ENCODE measurements around the gene SEC11A.
"Not testable (repeated sequence)": the region's sequence is repeated elsewhere in the genome, so short reads cannot be mapped to it uniquely, and the experiment has no call there.

Gene SEC11A

GRCh38 chr15:84648539-84648938, 67.4 kb downstream of the SEC11A start:
- in situ Hi-C loops (cut with MboI; ENCODE audit: low sequenced_read_pairs, unreplicated experiment), result no loop called here
- DNase-seq (ENCODE audit: low spot score), result no peak
- TF ChIP-seq CTCF (IDR thresholded peaks at IDR 0.05; ENCODE audit: borderline replicate concordance, control extremely low read depth, extremely low read depth, insufficient read depth, missing control alignments), result no peak

- in situ Hi-C loops (cut with MboI; ENCODE audit: low sequenced_read_pairs, unreplicated experiment), result no loop called here
- DNase-seq (ENCODE audit: low spot score), result no peak
- TF ChIP-seq CTCF (IDR thresholded peaks at IDR 0.05; ENCODE audit: borderline replicate concordance, control extremely low read depth, extremely low read depth, insufficient read depth, missing control alignments), result no peak
These were observed 68.2 kb downstream of the SEC11A start for GRCh38 chr15:84647726-84648125.

GRCh38 chr15:84645997-84646396, 69.9 kb downstream of the SEC11A start:
- no peak for DNase-seq (ENCODE audit: low spot score)
- in situ Hi-C loops (cut with MboI; ENCODE audit: low sequenced_read_pairs, unreplicated experiment), result no loop called here
- no peak for TF ChIP-seq CTCF (IDR thresholded peaks at IDR 0.05; ENCODE audit: borderline replicate concordance, control extremely low read depth, extremely low read depth, insufficient read depth, missing control alignments)

GRCh38 chr15:84645496-84645895, 70.4 kb downstream of the SEC11A start:
- in situ Hi-C loops (cut with MboI; ENCODE audit: low sequenced_read_pairs, unreplicated experiment), result no loop called here
- DNase-seq (ENCODE audit: low spot score), result no peak
- TF ChIP-seq CTCF (IDR thresholded peaks at IDR 0.05; ENCODE audit: borderline replicate concordance, control extremely low read depth, extremely low read depth, insufficient read depth, missing control alignments), result no peak

- in situ Hi-C loops (cut with MboI; ENCODE audit: low sequenced_read_pairs, unreplicated experiment), result no loop called here
These were observed 72.1 kb downstream of the SEC11A start for GRCh38 chr15:84643838-84644237.

GRCh38 chr15:84642640-84643039, 73.3 kb downstream of the SEC11A start:
- in situ Hi-C loops (cut with MboI; ENCODE audit: low sequenced_read_pairs, unreplicated experiment); DNase-seq (ENCODE audit: low spot score): not testable (repeated sequence)

More at GRCh38 chr15:84643838-84644237, 72.1 kb downstream of the SEC11A start:
- DNase-seq (ENCODE audit: low spot score), result no peak
- no peak for TF ChIP-seq CTCF (IDR thresholded peaks at IDR 0.05; ENCODE audit: borderline replicate concordance, control extremely low read depth, extremely low read depth, insufficient read depth, missing control alignments)

- in situ Hi-C loops (cut with MboI; ENCODE audit: low sequenced_read_pairs, unreplicated experiment); DNase-seq (ENCODE audit: low spot score): not testable (repeated sequence)
These were observed 74.1 kb downstream of the SEC11A start for GRCh38 chr15:84641871-84642270.

- DNase-seq (ENCODE audit: low spot score), result no peak
- peak; percentile 13 for TF ChIP-seq CTCF (IDR thresholded peaks at IDR 0.05; ENCODE audit: borderline replicate concordance, control extremely low read depth, extremely low read depth, insufficient read depth, missing control alignments)
- in situ Hi-C loops (cut with MboI; ENCODE audit: low sequenced_read_pairs, unreplicated experiment), result no loop called here
These were observed 77.8 kb downstream of the SEC11A start for GRCh38 chr15:84638103-84638502.
